ENCODE results near the gene JADE1. TPM values are rescaled to one million over a fixed set of nuclear protein-coding genes. Genes with fewer than 3 reads are reported as not detected.

JADE1 gene
- total RNA-seq, 1 experiment from 2014 or later, result 192 TPM

DNA sequence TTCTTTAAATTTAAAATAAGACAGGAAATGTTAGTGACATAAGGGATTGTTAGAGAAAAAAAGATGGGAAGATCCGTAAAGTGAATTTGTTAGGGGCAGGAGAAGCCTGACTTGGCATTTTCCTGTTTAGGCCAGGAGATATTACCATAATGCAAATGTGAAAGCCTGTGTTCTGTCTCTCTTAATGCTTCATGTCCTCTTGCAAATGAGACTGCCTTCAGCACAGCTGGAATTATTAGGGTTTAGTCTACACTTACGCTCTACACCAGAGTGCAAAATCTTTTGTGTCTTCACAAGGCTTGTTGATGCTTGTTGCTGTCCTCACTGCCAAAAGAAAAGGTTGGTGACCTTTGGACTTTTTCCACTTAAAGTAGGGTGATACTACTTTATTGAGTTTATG is 56.8 kb downstream of the JADE1 start:
- Mint-ChIP-seq H3K27me3 (ENCODE audit: low read depth) (peaks cover 2% of the 10 kb centered on the region; the same call in 1 of the 2 replicates), H3K4me3 (0 out of 5 replicates have a peak overlapping the region, but pooled peaks of 1 of the 2 experiments have one; percentile 1), H3K9me3 (no peaks in the 10 kb centered on the region), H3K4me1 (peaks cover 43 to 57% of the 10 kb centered on the region in 2 experiments), H3K27ac (peak overlapping the region in 2 of 3 experiments; percentile 32 to 59; a peak in 4 of 7 replicates), H3K36me3 (ENCODE audit: insufficient read depth in 1 of 3, low read depth in 3 of 3) (peaks cover 64 to 98% (median 96%) of the 10 kb centered on the region in 3 experiments)
- Histone ChIP-seq H2AFZ (ENCODE audit: low read length) (no peak overlapping the region), H3K4me1 (ENCODE audit: insufficient read depth, low read length) (peaks cover 10% of the 10 kb centered on the region; the same call in 1 of the 2 replicates), H3K4ac (ENCODE audit: low read depth, low read length) (no peak overlapping the region), H3K18ac (ENCODE audit: insufficient read length, low read depth, low read length) (no peak overlapping the region), H3K27ac (ENCODE audit: insufficient read length, low read depth, low read length) (no peak overlapping the region), H3K79me2 (ENCODE audit: insufficient read depth, low read length) (peaks cover 9% of the 10 kb centered on the region; the same call in 1 of the 2 replicates), H3K23me2 (ENCODE audit: insufficient read length, low read depth, low read length, poor library complexity, severe bottlenecking) (no peaks in the 10 kb centered on the region), H4K5ac (ENCODE audit: insufficient read length, low read depth, low read length) (no peak overlapping the region), H3K9me3 (ENCODE audit: control insufficient read depth, low read depth, low read length) (no peaks in the 10 kb centered on the region), H3K14ac (ENCODE audit: insufficient read depth, low read length) (no peak overlapping the region), H2BK120ac (ENCODE audit: low read depth, low read length, poor library complexity, severe bottlenecking) (no peak overlapping the region), H3K4me2 (ENCODE audit: insufficient read depth, insufficient read length, low read length) (no peak overlapping the region), H3K56ac (ENCODE audit: insufficient read length, low read depth, low read length) (no peak overlapping the region), H2BK15ac (ENCODE audit: low read depth, low read length) (no peak overlapping the region), H2BK5ac (ENCODE audit: insufficient read length, low read length) (no peak overlapping the region), H2BK20ac (ENCODE audit: low read depth, low read length, poor library complexity, severe bottlenecking) (no peak overlapping the region), H2AK5ac (ENCODE audit: insufficient read length, low read length) (no peak overlapping the region), H2BK12ac (ENCODE audit: insufficient read length, low read depth, low read length) (no peak overlapping the region), H3K27me3 (ENCODE audit: insufficient read depth, low read length) (no peaks in the 10 kb centered on the region), H4K91ac (ENCODE audit: insufficient read length, low read depth, low read length) (no peak overlapping the region), H3T11ph (ENCODE audit: low read length) (no peak overlapping the region), H3K9ac (ENCODE audit: extremely low read depth, insufficient read length, low read length) (no peak overlapping the region), H4K8ac (replicated peaks; ENCODE audit: insufficient read length, low read depth, low read length) (no peak overlapping the region), H3K23ac (ENCODE audit: insufficient read length, low read depth, low read length) (no peak overlapping the region), H4K20me1 (ENCODE audit: control insufficient read depth, insufficient read depth, insufficient read length) (peaks cover 4% of the 10 kb centered on the region), H3K79me1 (ENCODE audit: insufficient read depth, low read depth, low read length, poor library complexity, severe bottlenecking) (peaks cover 5% of the 10 kb centered on the region)
- no CpG with 5 or more reads among the region's 2 CpGs for WGBS (ENCODE audit: extremely low coverage, insufficient read length, low lambda C conversion rate)
- DNase-seq, result no peak
- TF ChIP-seq, protein P1, sequence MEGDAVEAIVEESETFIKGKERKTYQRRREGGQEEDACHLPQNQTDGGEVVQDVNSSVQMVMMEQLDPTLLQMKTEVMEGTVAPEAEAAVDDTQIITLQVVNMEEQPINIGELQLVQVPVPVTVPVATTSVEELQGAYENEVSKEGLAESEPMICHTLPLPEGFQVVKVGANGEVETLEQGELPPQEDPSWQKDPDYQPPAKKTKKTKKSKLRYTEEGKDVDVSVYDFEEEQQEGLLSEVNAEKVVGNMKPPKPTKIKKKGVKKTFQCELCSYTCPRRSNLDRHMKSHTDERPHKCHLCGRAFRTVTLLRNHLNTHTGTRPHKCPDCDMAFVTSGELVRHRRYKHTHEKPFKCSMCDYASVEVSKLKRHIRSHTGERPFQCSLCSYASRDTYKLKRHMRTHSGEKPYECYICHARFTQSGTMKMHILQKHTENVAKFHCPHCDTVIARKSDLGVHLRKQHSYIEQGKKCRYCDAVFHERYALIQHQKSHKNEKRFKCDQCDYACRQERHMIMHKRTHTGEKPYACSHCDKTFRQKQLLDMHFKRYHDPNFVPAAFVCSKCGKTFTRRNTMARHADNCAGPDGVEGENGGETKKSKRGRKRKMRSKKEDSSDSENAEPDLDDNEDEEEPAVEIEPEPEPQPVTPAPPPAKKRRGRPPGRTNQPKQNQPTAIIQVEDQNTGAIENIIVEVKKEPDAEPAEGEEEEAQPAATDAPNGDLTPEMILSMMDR (conservative IDR thresholded peaks at IDR 0.05), result no peak

All from H9 (cell line).